Left lung (tissue), 10 donors: ENCODE measurements around the gene CALHM1. TPM values are rescaled to one million over a fixed set of nuclear protein-coding genes. Genes with fewer than 3 reads are reported as not detected.

Experiments
- ATAC-seq: fragments of 200-7000 bp; cut with Tn5 transposase; one replicate; pipeline ENCODE4 v1.9.1; 2020; ENCODE audit warnings: moderate library complexity
- DNase-seq, 4 donors: peaks; one replicate each; pipeline ENCODE4 v3.0.0-alpha.2; 2013 to 2020
- H3K27ac ChIP-seq, 2 donors: fragments of 200-600 bp; sonication (generic) in 1 of 2; one replicate each; pipeline versions ENCODE4 v1.5.0 to v1.8.0; 2020 to 2021
- H3K27me3 ChIP-seq, 2 donors: fragments of 200-600 bp; sonication (generic) in 1 of 2; one replicate each; pipeline versions ENCODE4 v1.5.0 to v1.8.0; 2020 to 2021
- H3K36me3 ChIP-seq, 2 donors: fragments of 200-600 bp; sonication (generic) in 1 of 2; one replicate each; pipeline versions ENCODE4 v1.5.0 to v1.8.0; 2020 to 2021
- H3K4me1 ChIP-seq, 2 donors: fragments of 200-600 bp; one replicate each; pipeline ENCODE4 v1.8.0; 2021
- H3K4me3 ChIP-seq, 2 donors: fragments of 200-600 bp; sonication (generic) in 1 of 2; one replicate each; pipeline versions ENCODE4 v1.5.0 to v1.8.0; 2020 to 2021; ENCODE audit warnings: mild to moderate bottlenecking in 1 of 2
- H3K9me3 ChIP-seq, 2 donors: fragments of 200-600 bp; sonication (generic) in 1 of 2; one replicate each; pipeline versions ENCODE4 v1.5.0 to v1.8.0; 2020 to 2021
- CTCF ChIP-seq, 2 donors: fragments of 200-600 bp; sonication (generic) in 1 of 2; IDR thresholded peaks; one replicate each; pipeline versions ENCODE4 v1.5.0 to v1.8.0; 2021; ENCODE audit warnings: antibody characterized with exemption in 2 of 2
- intact Hi-C, 2 donors: fragments of 100-400 bp; cut with DNase I; formaldehyde crosslinking; loops; one replicate each; pipeline versions ENCODE4 v1.11.2 to v1.14.2; 2022
- polyA plus RNA-seq, 6 donors: library from polyadenylated mRNA; unstranded; fragments of 120-200 nt; gene quantifications; one replicate each; pipeline ENCODE4 v1.2.1, GENCODE V29; 2013; ENCODE audit not compliant: insufficient read length in 6 of 6
- total RNA-seq, 2 donors: library from RNA; stranded (reverse); fragmentation: NEBNext Ultra II Directional; extraction: Animal tissue kit (Norgen Biotek cat#: 25700); gene quantifications; one replicate each; pipeline ENCODE4 v1.2.1, GENCODE V29; 2021
- donor health status: DM: no; HTN: yes; CAD: no.
- donor health status: DM: no; HTN: no; CAD: no.

Gene CALHM1
- total and polyA plus RNA-seq, 8 donors = 0.09 to 0.15 (median 0.13) TPM; not detected in 2

- no peaks in the 10 kb centered on the region for H3K4me1 ChIP-seq
- no peak overlapping the region for H3K27ac ChIP-seq
- no peak for TF ChIP-seq CTCF (IDR thresholded peaks at IDR 0.05)
- H3K4me3 ChIP-seq = no peak overlapping the region
- no peaks in the 10 kb centered on the region for H3K27me3 ChIP-seq
- DNase-seq = peak in 1 of 4 donors; percentile 49
- no peak for ATAC-seq
- intact Hi-C loops = no loop called here
- no peaks in the 10 kb centered on the region for H3K9me3 ChIP-seq
- H3K36me3 ChIP-seq = no peaks in the 10 kb centered on the region
Measured at GRCh38 chr10:103459615-103460014, 915 bp upstream of the CALHM1 start.

- peaks cover 0 to 1% of the 10 kb centered on the region in 2 donors for H3K4me1 ChIP-seq
- ATAC-seq (no peak), DNase-seq (peak in 1 of 4 donors; percentile 72)
- H3K9me3 ChIP-seq = no peaks in the 10 kb centered on the region
- no peaks in the 10 kb centered on the region for H3K27me3 ChIP-seq
- H3K36me3 ChIP-seq = no peaks in the 10 kb centered on the region
- intact Hi-C loops = no loop called here
- H3K27ac ChIP-seq = no peak overlapping the region
- TF ChIP-seq CTCF (IDR thresholded peaks at IDR 0.05) = no peak
- H3K4me3 ChIP-seq = no peak overlapping the region
Measured at GRCh38 chr10:103457896-103458583, 660 bp downstream of the CALHM1 start.

GRCh38 chr10:103457176-103457712 lies 1.5 kb downstream of the CALHM1 start:
- Histone ChIP-seq H3K27ac (no peak overlapping the region), H3K27me3 (peaks cover 0 to 7% of the 10 kb centered on the region in 2 donors), H3K4me3 (no peak overlapping the region), H3K36me3 (no peaks in the 10 kb centered on the region), H3K4me1 (peaks cover 5 to 9% of the 10 kb centered on the region in 2 donors), H3K9me3 (no peaks in the 10 kb centered on the region)
- ATAC-seq = no peak
- intact Hi-C loops = no loop called here
- DNase-seq = peak in 1 of 4 donors; percentile 64
- no peak for TF ChIP-seq CTCF (IDR thresholded peaks at IDR 0.05)

- Histone ChIP-seq H3K4me3 (no peak overlapping the region), H3K27ac (no peak overlapping the region), H3K4me1 (peaks cover 5 to 16% of the 10 kb centered on the region in 2 donors), H3K36me3 (no peaks in the 10 kb centered on the region), H3K9me3 (no peaks in the 10 kb centered on the region), H3K27me3 (peaks cover 0 to 15% of the 10 kb centered on the region in 2 donors)
- no peak for TF ChIP-seq CTCF (IDR thresholded peaks at IDR 0.05)
- intact Hi-C loops = no loop called here
- DNase-seq (peak in 1 of 4 donors; percentile 39), ATAC-seq (no peak)
Measured at GRCh38 chr10:103456074-103456660, 2.5 kb downstream of the CALHM1 start.

- Histone ChIP-seq H3K27me3 (peaks cover 0 to 15% of the 10 kb centered on the region in 2 donors), H3K4me1 (peaks cover 10 to 24% of the 10 kb centered on the region in 2 donors), H3K27ac (no peak overlapping the region), H3K36me3 (peaks cover 0 to 2% of the 10 kb centered on the region in 2 donors), H3K4me3 (no peak overlapping the region), H3K9me3 (no peaks in the 10 kb centered on the region)
- intact Hi-C loops = no loop called here
- no peak for TF ChIP-seq CTCF (IDR thresholded peaks at IDR 0.05)
- ATAC-seq (no peak), DNase-seq (peak in 1 of 4 donors; percentile 69)
Measured at GRCh38 chr10:103455235-103455634, 3.5 kb downstream of the CALHM1 start.
